GM18499 (cell line): ENCODE measurements around the gene ERG.

ENCODE experiments used
- ATAC-seq: cut with Tn5 transposase; IDR thresholded peaks from one replicate; pipeline ENCODE4 v1.9.1; 2021; ENCODE audit warnings: moderate number of reproducible peaks; ENCODE audit not compliant: insufficient read depth, unreplicated experiment

Gene ERG

GRCh38 chr21:38349111-38349746, 149.0 kb downstream of the ERG start:
- ATAC-seq: no peak

- no peak for ATAC-seq
These were observed 152.0 kb downstream of the ERG start for GRCh38 chr21:38346286-38346685.

- ATAC-seq: no peak
These were observed 154.6 kb downstream of the ERG start for GRCh38 chr21:38343691-38344090.

GRCh38 chr21:38342739-38343138, 155.5 kb downstream of the ERG start:
- no peak for ATAC-seq

GRCh38 chr21:38341546-38342012, 156.7 kb downstream of the ERG start:
- no peak for ATAC-seq

- no peak for ATAC-seq
These were observed 158.1 kb downstream of the ERG start for GRCh38 chr21:38340131-38340530.

GRCh38 chr21:38337793-38338192, 160.5 kb downstream of the ERG start:
- ATAC-seq: no peak

- no peak for ATAC-seq
These were observed 163.4 kb downstream of the ERG start for GRCh38 chr21:38334866-38335265.

- ATAC-seq: no peak
These were observed 164.7 kb downstream of the ERG start for GRCh38 chr21:38333301-38334272.

GRCh38 chr21:38330666-38331065, 167.6 kb downstream of the ERG start:
- no peak for ATAC-seq
